Upper lobe of left lung (tissue), 6 donors: ENCODE results near the gene NF1. TPM values are rescaled to one million over a fixed set of nuclear protein-coding genes. Genes with fewer than 3 reads are reported as not detected.
"Not testable (repeated sequence)": the region's sequence is repeated elsewhere in the genome, so short reads cannot be mapped to it uniquely, and the experiment has no call there.

Experiments used
- ATAC-seq, 2 donors: fragments of 200-7000 bp; cut with Tn5 transposase; one replicate each; pipeline ENCODE4 v1.9.1; 2022; ENCODE audit warnings: mild to moderate bottlenecking in 2 of 2, moderate library complexity in 2 of 2; ENCODE audit not compliant: low FRiP score in 2 of 2
- DNase-seq, 2 donors: peaks; one replicate each; pipeline ENCODE4 v3.0.0-alpha.2; 2019 to 2020
- H3K27ac ChIP-seq, 4 donors: fragments of 200-600 bp; sonication (generic); one replicate each; pipeline ENCODE4 v1.5.1; 2016 to 2019
- H3K27me3 ChIP-seq, 4 donors: fragments of 200-600 bp; sonication (generic); one replicate each; pipeline ENCODE4 v1.5.1; 2017 to 2019
- H3K36me3 ChIP-seq, 4 donors: fragments of 200-600 bp; sonication (generic); one replicate each; pipeline ENCODE4 v1.5.1; 2016 to 2019
- H3K4me1 ChIP-seq, 4 donors: fragments of 200-600 bp; sonication (generic); one replicate each; pipeline ENCODE4 v1.5.1; 2018 to 2019
- H3K4me3 ChIP-seq, 4 donors: fragments of 200-600 bp; sonication (generic); one replicate each; pipeline ENCODE4 v1.5.1; 2017 to 2019; ENCODE audit warnings: mild to moderate bottlenecking in 2 of 4, moderate library complexity in 1 of 4
- H3K9me3 ChIP-seq, 4 donors: fragments of 200-600 bp; sonication (generic); one replicate each; pipeline ENCODE4 v1.5.1; 2018 to 2019
- CTCF ChIP-seq, 6 experiments: fragments of 450-650 bp in 4 of 6; fragments of 200-600 bp in 2 of 6; sonication (generic) in 2 of 6; IDR thresholded peaks; one replicate each; pipeline ENCODE4 v1.5.1; 2016 to 2019; ENCODE audit warnings: antibody characterized with exemption in 6 of 6
- EP300 ChIP-seq, 4 donors: sonication (generic); formaldehyde crosslinking; IDR thresholded peaks; one replicate each; pipeline ENCODE4 v1.5.1; 2017; ENCODE audit warnings: antibody characterized with exemption in 4 of 4, control low read depth in 2 of 4
- POLR2A ChIP-seq, 4 donors: fragments of 450-650 bp; IDR thresholded peaks; one replicate each; pipeline ENCODE4 v1.5.1; 2016 to 2017; ENCODE audit warnings: antibody characterized with exemption in 4 of 4, mild to moderate bottlenecking in 2 of 4
- POLR2AphosphoS5 ChIP-seq, 2 donors: sonication (generic); formaldehyde crosslinking; IDR thresholded peaks; one replicate each; pipeline ENCODE4 v1.5.1; 2017; ENCODE audit warnings: antibody characterized with exemption in 2 of 2
- WGBS, 2 donors: methylation state at CpG; one replicate each; pipeline ENCODE4 v1.1.5; 2017 to 2018; 5-methylcytosine and 5-hydroxymethylcytosine counted together
- total RNA-seq, 6 donors: library from RNA; depleted of rRNA in 4 of 6; stranded (reverse); fragments of >200 nt in 4 of 6; gene quantifications; one replicate each; pipeline versions ENCODE4 v1.1.0 to v1.2.1, GENCODE V29; 2016 to 2021
- donor health status: DM: no; HTN: no; CAD: no; lungs with moderate emphysema.
- donor health status: DM: no; HTN: yes; CAD: no; lungs with severe emphysema.

Gene NF1
- total RNA-seq, 6 donors from 2014 or later: 35.5 to 85.1 (median 47.1) TPM

- DNase-seq (no peak), ATAC-seq (no peak)
- H3K27ac ChIP-seq: no peak overlapping the region
- H3K9me3 ChIP-seq: no peaks in the 10 kb centered on the region
- H3K4me3 ChIP-seq: no peak overlapping the region
- H3K27me3 ChIP-seq: no peaks in the 10 kb centered on the region
- H3K4me1 ChIP-seq: no peaks in the 10 kb centered on the region
- peaks cover 0 to 18% (median 0%) of the 10 kb centered on the region in 4 donors for H3K36me3 ChIP-seq
- no peak for TF ChIP-seq POLR2AphosphoS5 (IDR thresholded peaks at IDR 0.05)
- TF ChIP-seq CTCF (IDR thresholded peaks at IDR 0.05): no peak
Measured at GRCh38 chr17:31378638-31379037, 283.9 kb downstream of the NF1 start.

GRCh38 chr17:31379597-31380205 is 284.9 kb downstream of the NF1 start:
- no peaks in the 10 kb centered on the region for H3K9me3 ChIP-seq
- TF ChIP-seq CTCF (IDR thresholded peaks at IDR 0.05): no peak
- TF ChIP-seq POLR2A (IDR thresholded peaks at IDR 0.05): no peak
- TF ChIP-seq POLR2AphosphoS5 (IDR thresholded peaks at IDR 0.05): no peak
- TF ChIP-seq EP300 (IDR thresholded peaks at IDR 0.05): no peak
- H3K4me3 ChIP-seq: no peak overlapping the region
- WGBS, 2 donors: 95 to 96% methylated on average over 1 of the region's 1 CpG
- H3K36me3 ChIP-seq: peaks cover 0 to 8% (median 0%) of the 10 kb centered on the region in 4 donors
- no peak overlapping the region for H3K27ac ChIP-seq
- no peaks in the 10 kb centered on the region for H3K4me1 ChIP-seq
- DNase-seq (no peak), ATAC-seq (no peak)
- H3K27me3 ChIP-seq: no peaks in the 10 kb centered on the region

- Histone ChIP-seq H3K4me1 (no peaks in the 10 kb centered on the region), H3K9me3 (no peaks in the 10 kb centered on the region), H3K27ac (no peak overlapping the region), H3K4me3 (no peak overlapping the region), H3K27me3 (no peaks in the 10 kb centered on the region), H3K36me3 (peaks cover 0 to 3% (median 0%) of the 10 kb centered on the region in 4 donors)
- no peak for TF ChIP-seq POLR2A (IDR thresholded peaks at IDR 0.05)
- no peak for DNase-seq
- ATAC-seq: no peak
Measured at GRCh38 chr17:31381165-31381668, 286.4 kb downstream of the NF1 start.

- not testable (repeated sequence) for H3K9me3 ChIP-seq, ATAC-seq, H3K4me1 ChIP-seq, H3K36me3 ChIP-seq, H3K27me3 ChIP-seq, H3K4me3 ChIP-seq, DNase-seq, H3K27ac ChIP-seq
- 96 to 98% methylated on average over 11 of the region's 11 CpGs for WGBS, 2 donors
Measured at GRCh38 chr17:31382668-31383275, 288.0 kb downstream of the NF1 start.

- not testable (repeated sequence) for ATAC-seq, H3K4me1 ChIP-seq
- 92 to 99% methylated on average over 6 of the region's 6 CpGs for WGBS, 2 donors
Measured at GRCh38 chr17:31383488-31383887, 288.7 kb downstream of the NF1 start.

GRCh38 chr17:31385428-31386285 is 290.9 kb downstream of the NF1 start:
- 87 to 90% methylated on average over 6 to 7 of the region's 7 CpGs for WGBS, 2 donors
- ATAC-seq (no peak), DNase-seq (no peak)
- H3K4me1 ChIP-seq: peaks cover 0 to 15% (median 0%) of the 10 kb centered on the region in 4 donors
- H3K27ac ChIP-seq: no peak overlapping the region
- H3K36me3 ChIP-seq: peaks cover 0 to 3% (median 0%) of the 10 kb centered on the region in 4 donors
- no peak for TF ChIP-seq CTCF (IDR thresholded peaks at IDR 0.05)
- no peak for TF ChIP-seq POLR2AphosphoS5 (IDR thresholded peaks at IDR 0.05)
- TF ChIP-seq EP300 (IDR thresholded peaks at IDR 0.05): no peak
- no peak for TF ChIP-seq POLR2A (IDR thresholded peaks at IDR 0.05)
- no peaks in the 10 kb centered on the region for H3K9me3 ChIP-seq
- H3K27me3 ChIP-seq: peaks cover 0 to 11% (median 0%) of the 10 kb centered on the region in 4 donors
- H3K4me3 ChIP-seq: no peak overlapping the region

More at GRCh38 chr17:31383488-31383887, 288.7 kb downstream of the NF1 start:
- DNase-seq, H3K27ac ChIP-seq, H3K27me3 ChIP-seq, H3K4me3 ChIP-seq, H3K36me3 ChIP-seq, H3K9me3 ChIP-seq: not testable (repeated sequence)
